Sigmoid colon (tissue), 7 donors: Measurements from ENCODE around the gene CST8. TPM values are rescaled to one million over a fixed set of nuclear protein-coding genes. Genes with fewer than 3 reads are reported as not detected.

ENCODE experiments used
- DNase-seq: peaks from one replicate; pipeline ENCODE4 v3.0.0-alpha.2; 2019
- H3K27ac ChIP-seq, 4 donors: fragments of 200-600 bp; sonication (generic); one replicate each; pipeline ENCODE4 v1.5.1; 2016 to 2019; ENCODE audit warnings: mild to moderate bottlenecking in 1 of 4
- H3K27me3 ChIP-seq, 3 donors: fragments of 200-600 bp; sonication (generic); one replicate each; pipeline ENCODE4 v1.5.1; 2019; ENCODE audit warnings: mild to moderate bottlenecking in 1 of 3
- H3K36me3 ChIP-seq, 4 donors: fragments of 200-600 bp; sonication (generic); one replicate each; pipeline ENCODE4 v1.5.1; 2016 to 2019
- H3K4me1 ChIP-seq, 4 donors: fragments of 200-600 bp; sonication (generic); one replicate each; pipeline ENCODE4 v1.5.1; 2017 to 2019
- H3K4me3 ChIP-seq, 4 donors: fragments of 200-600 bp; sonication (generic); one replicate each; pipeline ENCODE4 v1.5.1; 2017 to 2019; ENCODE audit warnings: mild to moderate bottlenecking in 2 of 4, moderate library complexity in 1 of 4
- H3K9me3 ChIP-seq, 4 donors: fragments of 200-600 bp in 3 of 4; sonication (generic) in 3 of 4; one replicate each; pipeline versions ENCODE4 v1.5.1 to v1.6.1; 2013 to 2019
- CTCF ChIP-seq, 4 experiments: fragments of 450-650 bp in 3 of 4; fragments of 200-600 bp in 1 of 4; IDR thresholded peaks; one replicate each; pipeline ENCODE4 v1.5.1; 2016 to 2019; ENCODE audit warnings: antibody characterized with exemption in 4 of 4, mild to moderate bottlenecking in 3 of 4, moderate library complexity in 2 of 4
- EP300 ChIP-seq, 4 donors: sonication (generic); formaldehyde crosslinking; IDR thresholded peaks; one replicate each; pipeline ENCODE4 v1.6.1; 2017; ENCODE audit warnings: antibody characterized with exemption in 4 of 4
- POLR2A ChIP-seq, 2 donors: fragments of 450-650 bp; IDR thresholded peaks; one replicate each; pipeline ENCODE4 v1.6.1; 2016; ENCODE audit warnings: antibody characterized with exemption in 2 of 2, mild to moderate bottlenecking in 2 of 2, moderate library complexity in 2 of 2
- POLR2AphosphoS5 ChIP-seq, 4 donors: sonication (generic); formaldehyde crosslinking; IDR thresholded peaks; one replicate each; pipeline ENCODE4 v1.6.1; 2017; ENCODE audit warnings: antibody characterized with exemption in 4 of 4
- WGBS, 2 donors: extraction: QIAGEN DNeasy Blood & Tissue Kit; methylation state at CpG; one replicate each; pipeline ENCODE4 v1.1.7; 2013; 5-methylcytosine and 5-hydroxymethylcytosine counted together
- intact Hi-C: fragments of 100-400 bp; cut with DNase I; formaldehyde crosslinking; loops from one replicate; pipeline ENCODE4 v1.15.1; 2023
- polyA plus RNA-seq, 3 donors: library from polyadenylated mRNA; stranded (reverse); fragments of 200-250 nt; gene quantifications; one replicate each; pipeline ENCODE4 v1.2.3, GENCODE V29; 2013
- total RNA-seq, 4 donors: library from RNA; depleted of rRNA; stranded (reverse); fragments of >200 nt; gene quantifications; one replicate each; pipeline ENCODE4 v1.1.0, GENCODE V29; 2016
- donor health status: healthy with polysubstance abuse.
- donor health status: Bipolar disorder and iron deficiency.
- donor health status: healthy.

The CST8 gene
- total and polyA plus RNA-seq, 7 donors: not detected

GRCh38 chr20:23475395-23475794 lies 15.5 kb upstream of the CST8 start:
- no peaks in the 10 kb centered on the region for H3K4me1 ChIP-seq
- H3K27ac ChIP-seq: no peak overlapping the region
- 88 to 91% methylated on average over 5 of the region's 5 CpGs for WGBS, 2 donors
- TF ChIP-seq CTCF (IDR thresholded peaks at IDR 0.05) (no peak), EP300 (IDR thresholded peaks at IDR 0.05) (no peak), POLR2AphosphoS5 (IDR thresholded peaks at IDR 0.05) (no peak), POLR2A (IDR thresholded peaks at IDR 0.05) (no peak)
- H3K9me3 ChIP-seq: no peaks in the 10 kb centered on the region
- intact Hi-C loops: no loop called here
- H3K4me3 ChIP-seq: no peak overlapping the region
- no peaks in the 10 kb centered on the region for H3K36me3 ChIP-seq
- DNase-seq: no peak
- H3K27me3 ChIP-seq: no peaks in the 10 kb centered on the region

- TF ChIP-seq POLR2AphosphoS5 (IDR thresholded peaks at IDR 0.05): no peak
- TF ChIP-seq CTCF (IDR thresholded peaks at IDR 0.05): no peak
- TF ChIP-seq EP300 (IDR thresholded peaks at IDR 0.05): no peak
- no peak for TF ChIP-seq POLR2A (IDR thresholded peaks at IDR 0.05)
- Histone ChIP-seq H3K36me3 (no peaks in the 10 kb centered on the region), H3K4me1 (no peaks in the 10 kb centered on the region), H3K9me3 (no peaks in the 10 kb centered on the region), H3K27me3 (no peaks in the 10 kb centered on the region), H3K4me3 (no peak overlapping the region), H3K27ac (no peak overlapping the region)
- WGBS, 2 donors: 76 to 79% methylated on average over 6 of the region's 6 CpGs
- intact Hi-C loops: no loop called here
- no peak for DNase-seq
These were observed 14.7 kb upstream of the CST8 start for GRCh38 chr20:23476015-23476754.

- intact Hi-C loops: no loop called here
These were observed 13.7 kb upstream of the CST8 start for GRCh38 chr20:23477223-23477622.

GRCh38 chr20:23479043-23479442 lies 11.9 kb upstream of the CST8 start:
- Histone ChIP-seq H3K4me1 (no peaks in the 10 kb centered on the region), H3K4me3 (no peak overlapping the region), H3K9me3 (no peaks in the 10 kb centered on the region), H3K36me3 (no peaks in the 10 kb centered on the region), H3K27me3 (no peaks in the 10 kb centered on the region), H3K27ac (no peak overlapping the region)
- intact Hi-C loops: no loop called here
- DNase-seq: no peak
- 70 to 79% methylated on average over 4 of the region's 4 CpGs for WGBS, 2 donors
- TF ChIP-seq CTCF (IDR thresholded peaks at IDR 0.05): no peak
- no peak for TF ChIP-seq EP300 (IDR thresholded peaks at IDR 0.05)
- TF ChIP-seq POLR2A (IDR thresholded peaks at IDR 0.05): no peak
- no peak for TF ChIP-seq POLR2AphosphoS5 (IDR thresholded peaks at IDR 0.05)

More at GRCh38 chr20:23477223-23477622, 13.7 kb upstream of the CST8 start:
- H3K4me1 ChIP-seq: no peaks in the 10 kb centered on the region
- 45 to 67% methylated on average over 3 of the region's 3 CpGs for WGBS, 2 donors
- H3K4me3 ChIP-seq: no peak overlapping the region
- no peak overlapping the region for H3K27ac ChIP-seq
- no peak for DNase-seq
- TF ChIP-seq CTCF (IDR thresholded peaks at IDR 0.05) (no peak), POLR2A (IDR thresholded peaks at IDR 0.05) (no peak), POLR2AphosphoS5 (IDR thresholded peaks at IDR 0.05) (no peak)
- H3K36me3 ChIP-seq: no peaks in the 10 kb centered on the region
- no peaks in the 10 kb centered on the region for H3K9me3 ChIP-seq
- H3K27me3 ChIP-seq: no peaks in the 10 kb centered on the region

- H3K4me3 ChIP-seq: no peak overlapping the region
- intact Hi-C loops: no loop called here
- no peaks in the 10 kb centered on the region for H3K4me1 ChIP-seq
- H3K27me3 ChIP-seq: no peaks in the 10 kb centered on the region
- DNase-seq: no peak
- no peak for TF ChIP-seq CTCF (IDR thresholded peaks at IDR 0.05)
- TF ChIP-seq POLR2A (IDR thresholded peaks at IDR 0.05): no peak
- TF ChIP-seq POLR2AphosphoS5 (IDR thresholded peaks at IDR 0.05): no peak
- no peak for TF ChIP-seq EP300 (IDR thresholded peaks at IDR 0.05)
- WGBS, 2 donors: 63 to 90% methylated on average over 2 of the region's 2 CpGs
- H3K27ac ChIP-seq: no peak overlapping the region
- H3K9me3 ChIP-seq: no peaks in the 10 kb centered on the region
- no peaks in the 10 kb centered on the region for H3K36me3 ChIP-seq
These were observed 8.8 kb upstream of the CST8 start for GRCh38 chr20:23482138-23482537.
